ENCODE measurements around the gene INF2.
"Not testable (repeated sequence)": the region's sequence is repeated elsewhere in the genome, so short reads cannot be mapped to it uniquely, and the experiment has no call there.

INF2 gene

GRCh38 chr14:104747876-104748275, 58.5 kb downstream of the INF2 start:
- FAIRE-seq, result no peak
- DNase-seq (ENCODE audit: insufficient read length, low spot score), result no peak

- DNase-seq (ENCODE audit: insufficient read length, low spot score) (no peak), FAIRE-seq (no peak)
These were observed 59.8 kb downstream of the INF2 start for GRCh38 chr14:104749111-104749649.

- FAIRE-seq (no peak), DNase-seq (ENCODE audit: insufficient read length, low spot score) (no peak)
These were observed 60.8 kb downstream of the INF2 start for GRCh38 chr14:104750056-104750752.

GRCh38 chr14:104750753-104751057, 61.3 kb downstream of the INF2 start:
- FAIRE-seq; DNase-seq (ENCODE audit: insufficient read length, low spot score): not testable (repeated sequence)

GRCh38 chr14:104751539-104752422, 62.4 kb downstream of the INF2 start:
- FAIRE-seq, result no peak

GRCh38 chr14:104752423-104752734, 63.0 kb downstream of the INF2 start:
- DNase-seq (ENCODE audit: insufficient read length, low spot score) (peak; percentile 99), FAIRE-seq (peak; percentile 98)

More at GRCh38 chr14:104751539-104752422, 62.4 kb downstream of the INF2 start:
- no peak for DNase-seq (ENCODE audit: insufficient read length, low spot score)

DNA sequence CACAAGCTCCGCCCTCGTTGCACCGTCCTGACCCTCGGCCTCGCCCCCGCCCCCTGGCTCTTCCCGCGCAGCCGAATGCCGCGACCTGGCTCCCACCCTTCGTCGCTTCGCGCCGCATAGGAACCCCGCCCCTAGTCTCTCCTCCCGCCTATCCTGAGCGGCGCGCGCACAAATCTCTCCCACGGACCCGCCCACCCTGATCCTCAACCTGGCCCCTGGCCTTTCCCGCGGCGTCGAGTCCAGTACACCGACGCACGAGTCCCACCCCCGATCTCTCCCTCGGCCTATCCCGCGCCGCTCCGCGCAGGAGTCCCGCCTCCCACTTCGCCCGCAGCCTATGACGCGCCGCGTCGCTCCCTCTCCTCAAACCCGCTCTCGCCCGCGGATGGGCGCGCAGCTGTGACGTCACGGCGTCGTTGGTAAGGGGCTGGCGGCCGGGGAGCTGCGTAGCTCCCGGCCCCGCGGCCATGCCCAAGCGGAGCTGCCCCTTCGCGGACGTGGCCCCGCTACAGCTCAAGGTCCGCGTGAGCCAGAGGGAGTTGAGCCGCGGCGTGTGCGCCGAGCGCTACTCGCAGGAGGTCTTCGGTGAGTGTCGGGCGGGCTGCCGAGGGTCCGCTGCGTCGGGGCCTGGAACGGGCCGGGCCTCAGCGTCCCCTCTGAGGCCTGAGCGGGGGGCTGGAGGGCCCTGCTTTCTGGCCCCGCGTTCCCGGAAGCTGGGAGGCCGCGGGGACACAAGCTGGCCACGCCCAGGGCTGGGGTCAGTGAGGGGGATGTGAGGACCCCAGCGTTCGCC, 63.5 kb downstream of the INF2 start, which contains the start of gene SIVA1:
Gene SIVA1 (plus strand): TSS at position 413 of the 793 bp plus-strand sequence. CDS start 55 bp downstream, at position 468.
- FAIRE-seq (no peak), DNase-seq (ENCODE audit: insufficient read length, low spot score) (peak; percentile 99)

- DNase-seq (ENCODE audit: insufficient read length, low spot score) (no peak), FAIRE-seq (no peak)
These were observed 64.3 kb downstream of the INF2 start for GRCh38 chr14:104753528-104754212.

DNA sequence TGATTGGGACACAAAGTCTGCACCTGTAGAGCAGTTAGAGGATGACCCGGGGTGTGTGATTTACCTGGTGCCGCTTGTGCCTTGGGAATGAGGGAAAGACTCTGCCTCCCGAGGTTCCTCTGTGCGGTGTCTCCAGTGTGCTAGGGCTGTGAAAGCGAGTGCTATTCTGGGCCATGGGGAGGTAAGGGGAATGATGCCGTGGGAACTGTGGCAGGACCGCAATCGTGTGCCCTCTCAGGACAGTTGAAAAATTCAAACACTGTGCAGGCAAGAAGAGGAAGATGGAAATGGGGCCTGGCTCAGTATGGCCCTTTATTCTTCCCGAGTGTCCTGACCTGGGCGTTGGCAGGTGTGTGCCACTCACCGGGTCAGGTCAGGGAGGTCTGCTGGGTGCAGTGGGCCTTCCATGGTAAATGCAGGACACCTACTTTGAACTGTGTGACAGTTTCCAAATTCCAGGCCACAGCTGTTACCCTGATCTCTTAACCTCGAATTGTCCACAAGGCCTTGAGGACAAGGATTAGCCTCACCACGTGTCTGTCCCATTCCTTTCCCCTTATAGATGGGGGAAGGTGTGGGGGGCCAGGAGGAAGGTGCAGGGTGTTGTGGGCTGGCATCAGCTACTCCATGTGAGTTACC, 64.9 kb downstream of the INF2 start:
- DNase-seq (ENCODE audit: insufficient read length, low spot score) (no peak), FAIRE-seq (no peak)

- no peak for FAIRE-seq
These were observed 66.2 kb downstream of the INF2 start for GRCh38 chr14:104755621-104756020.

DNA sequence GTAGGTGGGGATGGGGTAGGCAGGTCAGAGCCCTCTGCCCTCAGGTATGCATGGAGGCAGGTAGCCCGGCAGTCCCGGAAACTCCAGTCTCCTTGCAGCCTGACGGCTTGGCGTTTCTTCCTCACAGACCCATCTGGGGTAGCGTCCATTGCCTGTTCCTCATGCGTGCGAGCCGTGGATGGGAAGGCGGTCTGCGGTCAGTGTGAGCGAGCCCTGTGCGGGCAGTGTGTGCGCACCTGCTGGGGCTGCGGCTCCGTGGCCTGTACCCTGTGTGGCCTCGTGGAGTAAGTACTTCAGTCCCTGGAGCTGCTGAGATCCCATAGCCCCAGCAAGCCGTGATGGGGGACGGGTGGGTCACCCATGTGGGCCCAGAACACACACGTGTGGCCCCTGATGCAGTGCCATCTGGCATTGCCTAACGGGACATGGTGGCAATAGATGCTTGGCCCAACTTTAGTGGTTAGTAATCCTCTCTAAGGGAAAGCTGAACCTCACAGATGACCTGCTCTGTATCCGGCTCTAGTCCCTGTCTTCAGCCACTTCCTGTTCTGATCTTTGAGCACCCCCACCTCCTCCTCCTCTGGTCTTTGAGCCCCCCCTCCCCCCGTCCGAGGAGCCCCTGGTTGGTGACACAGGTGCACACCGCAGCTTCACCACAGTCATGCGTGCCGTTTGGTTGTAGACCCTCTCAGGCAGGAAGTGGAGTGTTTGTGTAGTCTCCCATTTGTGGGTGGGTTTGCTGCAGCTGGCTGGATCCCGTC, 67.2 kb downstream of the INF2 start:
- no peak for DNase-seq (ENCODE audit: insufficient read length, low spot score)

More at GRCh38 chr14:104755621-104756020, 66.2 kb downstream of the INF2 start:
- DNase-seq (ENCODE audit: insufficient read length, low spot score), result no peak

DNA sequence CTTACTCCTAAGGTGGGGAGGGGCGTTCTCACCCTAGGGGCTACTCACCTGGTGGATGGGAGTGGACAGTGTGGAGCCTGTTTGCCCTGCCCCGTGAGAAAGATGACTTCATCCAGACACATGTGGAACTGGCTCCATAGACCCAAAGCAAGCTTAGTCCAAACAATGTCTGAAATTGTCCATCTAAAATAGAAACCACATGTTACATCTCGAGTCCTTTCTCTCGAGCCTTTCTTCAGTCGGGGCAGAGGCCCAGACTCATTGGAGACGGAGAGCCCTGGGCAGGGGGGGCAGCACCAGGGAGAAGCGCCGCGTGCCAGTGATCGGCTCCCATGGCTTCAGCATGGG, 67.8 kb downstream of the INF2 start:
- DNase-seq (ENCODE audit: insufficient read length, low spot score), result no peak
- FAIRE-seq, result no peak

More for the DNA sequence above, 67.2 kb downstream of the INF2 start:
- no peak for FAIRE-seq

GRCh38 chr14:104757681-104758392, 68.4 kb downstream of the INF2 start:
- DNase-seq (ENCODE audit: insufficient read length, low spot score), result no peak
- FAIRE-seq, result no peak

DNA sequence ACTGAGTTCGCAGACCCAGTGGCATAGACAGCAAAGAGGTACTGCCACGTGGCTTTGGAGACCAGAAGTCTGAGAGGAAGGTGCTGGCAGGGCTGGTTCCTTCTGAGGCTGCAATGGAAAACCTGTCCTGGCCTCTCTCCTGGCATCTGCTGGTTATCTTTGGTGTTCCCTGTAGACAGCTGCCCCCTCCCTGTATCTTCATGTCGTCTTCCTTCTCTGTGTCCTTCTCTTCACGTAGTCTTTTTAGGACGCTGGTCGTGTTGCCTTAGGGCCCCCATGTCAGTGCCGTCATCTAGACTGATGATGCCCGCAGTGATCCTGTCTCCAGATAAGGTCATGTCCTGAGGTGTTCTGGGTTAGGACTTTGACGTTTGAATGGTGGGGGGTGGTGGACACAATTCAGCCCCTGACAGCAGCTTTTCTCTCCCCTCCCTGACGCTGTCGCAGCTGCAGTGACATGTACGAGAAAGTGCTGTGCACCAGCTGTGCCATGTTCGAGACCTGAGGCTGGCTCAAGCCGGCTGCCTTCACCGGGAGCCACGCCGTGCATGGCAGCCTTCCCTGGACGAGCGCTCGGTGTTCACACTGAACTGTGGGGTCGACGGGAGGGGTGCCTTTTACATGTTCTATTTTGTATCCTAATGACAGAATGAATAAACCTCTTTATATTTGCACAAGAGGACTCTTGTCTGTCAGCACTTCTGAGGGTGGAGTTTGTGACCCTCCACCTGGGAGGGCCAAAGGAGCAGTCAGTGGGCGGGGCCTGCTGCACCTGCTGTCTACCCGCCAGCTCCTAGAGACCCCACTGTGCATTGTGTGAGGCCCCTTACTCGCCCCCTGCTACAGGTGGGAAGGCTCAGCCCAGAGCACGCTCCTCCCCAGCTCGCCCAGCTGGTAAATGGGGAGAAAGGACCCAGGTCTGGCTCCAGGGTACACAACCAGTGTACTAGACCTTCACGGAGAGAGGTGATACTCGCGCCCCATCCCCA, 69.9 kb downstream of the INF2 start:
- DNase-seq (ENCODE audit: insufficient read length, low spot score), result no peak
- no peak for FAIRE-seq

- FAIRE-seq, result no peak
- no peak for DNase-seq (ENCODE audit: insufficient read length, low spot score)
These were observed 76.1 kb downstream of the INF2 start for GRCh38 chr14:104765517-104765916.

GRCh38 chr14:104766256-104766862, 76.9 kb downstream of the INF2 start:
- DNase-seq (ENCODE audit: insufficient read length, low spot score) (no peak), FAIRE-seq (no peak)
